GM18907 (cell line): ENCODE measurements around the gene SRPRA.

Experiments used
- ATAC-seq: cut with Tn5 transposase; IDR thresholded peaks from one replicate; pipeline ENCODE4 v1.9.1; 2021; ENCODE audit warnings: mild to moderate bottlenecking, moderate library complexity; ENCODE audit not compliant: unreplicated experiment

Gene SRPRA

DNA sequence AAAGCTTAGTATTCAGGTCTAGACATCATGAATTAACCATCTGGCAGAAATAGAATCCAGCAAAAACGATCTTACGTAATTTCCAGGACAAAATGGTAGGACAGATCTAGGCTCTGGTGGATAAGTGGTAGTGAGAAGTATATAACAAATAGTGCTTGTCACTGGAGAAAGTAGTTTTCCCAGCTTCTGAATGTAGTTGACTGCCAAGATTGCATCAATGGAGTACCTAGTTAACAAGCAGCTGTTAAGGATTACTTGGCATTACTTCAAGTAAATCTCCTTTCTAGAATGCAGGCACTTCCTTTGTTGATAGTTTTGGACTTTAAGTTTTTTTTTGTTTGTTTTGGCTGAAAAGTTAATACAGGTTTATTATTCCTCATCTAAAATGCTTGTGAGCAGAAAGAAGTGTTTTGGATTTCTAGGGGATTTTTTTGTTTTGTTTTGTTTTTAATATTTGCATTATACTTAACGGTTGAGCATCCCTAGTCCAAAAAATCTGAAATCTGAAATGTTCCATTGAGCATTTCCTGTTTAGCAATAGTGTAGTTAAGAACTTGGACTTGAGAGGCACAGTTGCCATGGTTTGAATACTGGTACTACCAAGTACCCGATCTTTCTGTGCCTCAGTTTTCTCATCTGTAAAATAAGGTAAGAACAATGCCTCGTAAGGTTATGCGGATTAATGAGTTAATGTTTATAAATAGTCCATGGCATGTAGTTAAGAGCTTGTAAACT is 36.8 kb downstream of the SRPRA start:
- ATAC-seq = no peak

DNA sequence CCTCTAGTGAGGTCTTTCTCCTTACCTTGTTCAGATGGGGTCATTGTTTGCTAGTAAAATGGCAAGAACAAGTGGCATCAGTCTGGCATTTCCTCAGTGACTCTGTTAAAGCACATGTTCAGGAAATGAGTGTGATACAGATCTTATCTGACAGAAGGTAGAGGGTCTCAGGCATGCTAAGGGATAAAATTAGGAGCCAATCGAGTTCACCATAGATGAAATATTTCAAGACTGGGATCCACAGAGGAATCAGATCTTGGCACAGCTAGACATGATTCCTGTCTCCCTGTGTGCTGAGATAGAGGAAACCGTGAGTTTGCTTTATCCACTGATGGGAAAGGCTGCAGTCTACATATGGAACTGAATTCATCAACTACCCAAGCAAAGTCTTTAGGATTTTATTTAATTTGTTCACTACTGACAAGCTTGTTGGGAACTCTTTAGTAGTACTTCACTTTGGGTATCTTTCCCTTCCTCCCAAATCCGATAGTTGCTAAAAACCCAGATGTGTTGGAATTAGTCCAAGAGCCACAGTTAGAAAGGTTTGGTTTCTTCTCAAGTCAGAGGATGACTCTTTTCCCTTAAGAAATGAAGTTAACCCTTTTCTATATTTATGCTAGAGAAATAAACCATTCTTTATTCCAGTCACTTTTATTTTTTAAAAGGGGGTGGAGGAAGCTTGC is 38.7 kb downstream of the SRPRA start:
- no peak for ATAC-seq

DNA sequence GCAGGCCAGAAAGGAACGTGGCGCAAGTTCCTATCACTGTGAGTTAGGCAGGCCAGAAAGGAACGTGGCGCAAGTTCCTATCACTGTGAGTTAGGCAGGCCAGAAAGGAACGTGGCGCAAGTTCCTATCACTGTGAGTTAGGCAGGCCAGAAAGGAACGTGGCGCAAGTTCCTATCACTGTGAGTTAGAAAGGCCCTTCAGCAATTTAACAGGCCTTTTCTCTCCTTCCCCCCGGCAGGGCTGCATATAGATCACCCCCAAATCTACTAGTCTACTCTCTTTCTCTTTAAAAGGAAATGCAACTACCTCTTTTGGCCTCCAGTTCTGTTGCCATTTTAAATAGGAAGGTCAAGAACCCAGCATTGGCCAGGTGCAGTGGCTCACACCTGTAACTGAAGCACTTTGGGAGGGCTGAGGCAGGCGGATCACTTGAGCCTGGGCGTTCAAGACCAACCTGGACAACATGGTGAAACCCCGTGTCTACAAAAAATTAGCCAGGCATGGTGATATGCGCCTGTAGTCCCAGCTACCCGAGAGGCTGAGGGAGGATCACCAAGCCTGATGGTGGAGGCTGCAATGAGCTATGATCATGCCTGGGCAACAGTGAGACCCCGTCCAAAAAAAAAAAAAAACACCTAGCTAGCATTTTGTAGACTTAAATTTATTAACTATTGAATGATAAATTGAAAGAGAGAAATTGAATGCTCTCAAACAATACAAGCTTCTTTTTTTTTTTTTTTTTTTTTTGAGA is 42.2 kb downstream of the SRPRA start:
- ATAC-seq = no peak

DNA sequence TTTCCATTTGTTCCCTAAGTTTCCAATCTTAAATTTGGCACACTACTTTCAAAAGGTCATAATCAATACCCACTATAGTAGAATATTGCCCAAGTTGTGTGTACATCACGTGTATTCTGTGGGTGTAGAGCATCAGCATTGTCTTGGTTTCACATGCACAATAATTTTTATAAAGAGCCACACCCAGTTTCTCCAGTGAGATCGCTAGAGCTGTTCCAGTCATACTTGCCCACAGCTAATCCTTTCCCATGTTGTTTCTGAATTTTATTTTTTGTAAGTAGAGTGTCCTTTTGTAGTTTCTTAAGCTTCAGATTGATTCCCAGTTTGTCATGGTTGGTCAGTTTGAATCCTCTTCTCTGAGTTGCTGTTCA is 43.4 kb downstream of the SRPRA start:
- ATAC-seq = no peak

DNA sequence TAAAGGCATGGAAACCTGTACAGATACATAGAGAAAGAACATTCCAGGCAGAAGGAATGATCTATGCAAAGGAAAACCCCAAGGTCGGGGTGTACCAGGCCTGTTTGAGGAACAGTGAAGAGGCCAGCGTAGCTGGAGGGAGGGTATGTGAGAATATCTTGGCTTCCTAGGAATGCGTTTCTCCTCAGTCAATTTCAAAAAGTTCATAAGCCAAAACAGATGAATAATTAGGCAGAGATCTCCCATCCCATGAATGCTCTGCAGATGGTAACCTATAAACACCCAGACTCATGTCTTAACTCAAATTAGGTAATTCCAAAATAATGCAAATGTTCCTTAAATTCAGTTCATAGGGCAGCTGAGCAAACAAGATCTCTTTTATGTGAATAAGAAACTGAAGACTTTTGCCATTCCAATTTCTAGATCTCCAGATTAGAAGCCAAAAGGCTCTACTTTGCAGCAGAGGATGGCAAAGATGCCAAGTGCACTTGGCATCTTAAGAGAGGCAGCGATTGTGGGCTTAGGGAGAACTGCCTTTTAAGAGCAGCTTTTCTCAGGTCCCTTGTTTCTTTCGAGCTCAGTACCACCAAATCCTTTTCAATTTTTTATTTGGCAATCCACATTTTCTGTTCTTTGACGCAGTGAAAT is 43.9 kb downstream of the SRPRA start:
- no peak for ATAC-seq

DNA sequence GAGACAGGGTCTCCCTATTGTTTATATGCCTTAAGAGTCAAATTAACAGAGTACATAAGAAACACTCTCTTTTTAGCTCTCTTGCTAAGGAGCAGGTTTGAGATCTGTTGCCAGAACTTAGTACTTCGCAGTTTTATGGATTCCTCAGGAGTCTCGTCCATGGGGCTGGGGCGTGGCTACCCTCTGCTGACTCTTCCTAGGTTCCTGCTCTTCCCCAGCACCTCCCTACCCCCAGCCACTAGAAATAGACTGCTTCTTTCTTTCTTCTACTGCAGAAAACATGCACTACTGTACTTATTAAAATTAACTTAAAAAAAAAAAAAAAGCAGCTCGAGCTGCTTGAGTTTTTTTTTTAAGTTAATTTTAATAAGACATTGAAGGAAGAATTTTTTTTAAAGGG is 49.1 kb downstream of the SRPRA start:
- ATAC-seq = no peak

DNA sequence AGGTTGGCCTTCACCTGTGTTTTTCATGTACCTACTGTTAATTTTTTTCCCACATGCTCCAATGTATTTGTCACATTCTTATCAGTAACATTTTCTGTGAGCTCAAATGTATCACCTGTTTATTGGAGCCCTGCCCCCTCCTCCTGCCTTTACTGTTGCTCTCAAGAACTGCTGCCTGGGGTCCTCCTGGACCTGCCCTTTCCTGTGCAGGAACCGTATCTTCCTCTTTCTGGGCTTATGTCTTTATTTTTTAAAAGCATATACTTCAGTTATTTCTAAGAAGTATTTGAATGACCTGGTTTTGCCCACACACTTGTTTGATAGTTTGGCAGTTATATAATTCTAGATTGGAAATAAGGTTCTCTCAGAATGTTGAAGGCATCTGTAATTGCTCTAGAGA is 51.2 kb downstream of the SRPRA start:
- ATAC-seq = no peak

DNA sequence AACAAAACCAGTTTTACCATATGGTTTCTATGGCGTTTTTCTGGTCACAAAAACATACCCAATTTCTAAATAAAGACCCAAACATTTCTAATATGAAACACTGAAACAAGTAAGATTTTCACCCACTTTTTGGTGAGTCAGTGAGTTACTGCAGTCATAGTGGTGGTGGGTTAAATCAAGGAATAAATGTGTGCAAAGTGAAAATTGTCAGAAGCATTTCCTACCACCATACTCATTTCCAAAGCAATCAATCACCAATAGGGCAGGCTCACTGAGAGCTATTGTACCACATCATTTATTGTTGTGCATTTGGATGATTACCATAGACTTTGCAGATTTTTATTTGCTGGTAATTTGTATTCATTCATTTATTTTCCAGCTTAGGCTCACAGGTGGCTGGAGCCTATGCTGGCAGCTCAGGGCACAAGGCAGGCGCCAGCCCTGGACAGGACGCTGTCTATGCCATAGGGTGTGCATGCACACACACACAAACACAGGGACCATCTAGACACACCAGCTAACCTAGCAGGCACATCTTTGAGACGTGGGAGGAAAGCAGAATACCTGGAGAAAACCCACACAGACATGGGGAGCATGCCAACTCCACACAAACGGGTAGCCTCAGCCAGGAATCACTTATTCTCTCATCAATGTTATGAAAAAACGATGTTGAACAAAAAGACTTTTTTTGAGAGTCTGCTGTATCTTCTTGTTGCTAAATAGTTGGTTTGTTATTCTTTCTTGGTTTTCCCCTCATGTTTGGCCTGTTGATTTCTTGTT is 52.0 kb downstream of the SRPRA start:
- no peak for ATAC-seq

DNA sequence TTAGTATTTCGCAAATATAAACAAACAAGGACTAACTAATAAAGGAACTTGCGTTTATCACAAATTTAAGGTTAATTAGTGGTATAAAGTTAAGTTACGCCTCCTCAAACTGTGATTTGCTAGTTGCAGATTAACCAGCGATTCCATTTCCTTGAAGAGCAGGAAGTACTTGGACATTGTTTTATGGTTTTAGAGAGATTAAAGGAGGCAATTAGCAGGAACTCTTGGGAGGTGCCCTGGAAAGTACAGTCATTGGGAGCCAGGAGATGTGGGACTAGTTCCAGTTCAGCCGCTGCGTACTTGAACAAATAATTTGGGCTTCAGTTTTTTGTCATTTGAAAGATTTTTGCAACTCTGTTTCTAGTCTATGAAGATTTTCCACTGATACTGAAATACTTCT is 53.9 kb downstream of the SRPRA start:
- ATAC-seq = no peak

DNA sequence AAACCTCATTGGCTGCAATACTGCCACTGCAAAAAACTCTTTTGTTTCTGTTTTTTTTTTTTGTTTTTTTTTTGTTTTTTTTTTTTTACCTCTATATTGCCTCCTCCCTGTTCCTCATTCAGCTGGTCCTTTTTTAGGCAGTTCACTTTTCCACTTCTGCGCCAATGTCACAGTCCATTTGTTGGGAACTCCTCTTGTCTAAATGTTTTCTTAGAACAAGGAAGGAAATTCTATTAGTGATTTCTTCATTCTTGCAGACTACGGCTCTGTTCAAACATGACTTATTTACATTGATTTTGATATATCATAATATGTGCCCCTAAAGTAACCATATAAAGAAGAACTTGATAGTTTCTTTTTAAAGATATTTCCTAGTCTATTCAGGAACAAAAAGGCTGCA is 54.3 kb downstream of the SRPRA start:
- ATAC-seq = no peak
